ENCODE data around the gene FGFBP2.

Gene FGFBP2

GRCh38 chr4:15971068-15971801 is 8.3 kb upstream of the FGFBP2 start:
- in situ Hi-C loops (cut with MboI; ENCODE audit: low sequenced_read_pairs), result loop anchor here (25.0 kb wide), 1 partner anchor 734 kb away; no protein-coding TSS in a partner anchor

- in situ Hi-C loops (cut with MboI; ENCODE audit: low sequenced_read_pairs), result loop anchor here (25.0 kb wide), 1 partner anchor 731 kb away; no protein-coding TSS in a partner anchor
These were observed 5.8 kb upstream of the FGFBP2 start for GRCh38 chr4:15968551-15969300.

- in situ Hi-C loops (cut with MboI; ENCODE audit: low sequenced_read_pairs), result loop anchor here (25.0 kb wide), 1 partner anchor 728 kb away; no protein-coding TSS in a partner anchor
These were observed 2.4 kb upstream of the FGFBP2 start for GRCh38 chr4:15965325-15965724.

GRCh38 chr4:15964159-15964558 is 1.2 kb upstream of the FGFBP2 start:
- in situ Hi-C loops (cut with MboI; ENCODE audit: low sequenced_read_pairs), result loop anchor here (25.0 kb wide), 1 partner anchor 727 kb away; no protein-coding TSS in a partner anchor

GRCh38 chr4:15963576-15963975 is 601 bp upstream of the FGFBP2 start:
- in situ Hi-C loops (cut with MboI; ENCODE audit: low sequenced_read_pairs), result loop anchor here (25.0 kb wide), 1 partner anchor 726 kb away; no protein-coding TSS in a partner anchor

GRCh38 chr4:15961781-15962510 is 1.0 kb downstream of the FGFBP2 start:
- in situ Hi-C loops (cut with MboI; ENCODE audit: low sequenced_read_pairs), result loop anchor here (25.0 kb wide), 1 partner anchor 725 kb away; no protein-coding TSS in a partner anchor

GRCh38 chr4:15958562-15958961 is 4.4 kb downstream of the FGFBP2 start:
- in situ Hi-C loops (cut with MboI; ENCODE audit: low sequenced_read_pairs), result loop anchor here (10.0 to 25.0 kb wide), 2 partner anchors 84 to 721 kb away; no protein-coding TSS in a partner anchor

- in situ Hi-C loops (cut with MboI; ENCODE audit: low sequenced_read_pairs), result loop anchor here (10.0 to 25.0 kb wide), 2 partner anchors 82 to 719 kb away; no protein-coding TSS in a partner anchor
These were observed 6.7 kb downstream of the FGFBP2 start for GRCh38 chr4:15956179-15956850.

GRCh38 chr4:15955670-15956069 is 7.3 kb downstream of the FGFBP2 start:
- in situ Hi-C loops (cut with MboI; ENCODE audit: low sequenced_read_pairs), result loop anchor here (10.0 to 25.0 kb wide), 2 partner anchors 81 to 718 kb away; no protein-coding TSS in a partner anchor

- in situ Hi-C loops (cut with MboI; ENCODE audit: low sequenced_read_pairs), result loop anchor here (10.0 to 25.0 kb wide), 2 partner anchors 79 to 716 kb away; no protein-coding TSS in a partner anchor
These were observed 9.3 kb downstream of the FGFBP2 start for GRCh38 chr4:15953625-15954024.

- in situ Hi-C loops (cut with MboI; ENCODE audit: low sequenced_read_pairs), result loop anchor here (10.0 to 25.0 kb wide), 2 partner anchors 77 to 714 kb away; no protein-coding TSS in a partner anchor
These were observed 11.2 kb downstream of the FGFBP2 start for GRCh38 chr4:15951781-15952180.

GRCh38 chr4:15948826-15949225 is 14.1 kb downstream of the FGFBP2 start:
- in situ Hi-C loops (cut with MboI; ENCODE audit: low sequenced_read_pairs), result no loop called here

GRCh38 chr4:15947684-15948083 is 15.3 kb downstream of the FGFBP2 start:
- in situ Hi-C loops (cut with MboI; ENCODE audit: low sequenced_read_pairs), result no loop called here

- in situ Hi-C loops (cut with MboI; ENCODE audit: low sequenced_read_pairs), result no loop called here
These were observed 17.5 kb downstream of the FGFBP2 start for GRCh38 chr4:15945516-15945915.

- in situ Hi-C loops (cut with MboI; ENCODE audit: low sequenced_read_pairs), result no loop called here
These were observed 18.1 kb downstream of the FGFBP2 start for GRCh38 chr4:15944895-15945294.

- in situ Hi-C loops (cut with MboI; ENCODE audit: low sequenced_read_pairs), result no loop called here
These were observed 20.7 kb downstream of the FGFBP2 start for GRCh38 chr4:15942283-15942682.

- in situ Hi-C loops (cut with MboI; ENCODE audit: low sequenced_read_pairs), result no loop called here
These were observed 24.3 kb downstream of the FGFBP2 start, which contains the start of gene FGFBP1 for GRCh38 chr4:15938640-15939039. Gene FGFBP1 (minus strand): TSS chr4:15938740. CDS start chr4:15936632, 2,108 bp downstream.

- in situ Hi-C loops (cut with MboI; ENCODE audit: low sequenced_read_pairs), result no loop called here
These were observed 24.8 kb downstream of the FGFBP2 start for GRCh38 chr4:15938182-15938581.

- in situ Hi-C loops (cut with MboI; ENCODE audit: low sequenced_read_pairs), result no loop called here
These were observed 26.5 kb downstream of the FGFBP2 start for GRCh38 chr4:15936495-15936894.
